Mesendoderm (in vitro differentiated cells): ENCODE results near the gene LRP8.

ENCODE experiments used
- DNase-seq: peaks from one replicate; pipeline ENCODE4 v3.0.0; 2013
- H2AK5ac ChIP-seq: 2 replicates; pipeline ENCODE4 v1.6.1; 2013; ENCODE audit warnings: low read length, inconsistent platforms
- H2BK120ac ChIP-seq: 2 replicates; pipeline ENCODE4 v1.6.1; 2013; ENCODE audit warnings: low read depth, mild to moderate bottlenecking, low read length, moderate library complexity, mixed read lengths
- H2BK15ac ChIP-seq: replicated peaks from 2 replicates; pipeline ENCODE4 v1.6.1; 2013; ENCODE audit warnings: low read depth, mild to moderate bottlenecking, moderate library complexity
- H2BK5ac ChIP-seq: 2 replicates; pipeline ENCODE4 v1.6.1; 2013; ENCODE audit warnings: low read length, inconsistent platforms
- H3K18ac ChIP-seq: 2 replicates; pipeline ENCODE4 v1.6.1; 2013; ENCODE audit warnings: mild to moderate bottlenecking, low read length, mixed read lengths
- H3K23ac ChIP-seq: one replicate; pipeline ENCODE4 v1.6.1; 2013; ENCODE audit warnings: low read length
- H3K27ac ChIP-seq: 2 replicates; pipeline ENCODE4 v1.5.1; 2013; ENCODE audit warnings: low read depth, mild to moderate bottlenecking, inconsistent platforms, low read length, moderate library complexity
- H3K27me3 ChIP-seq: 2 replicates; pipeline ENCODE4 v1.6.1; 2013; ENCODE audit warnings: low read length, control low read depth, mild to moderate bottlenecking, inconsistent platforms; ENCODE audit not compliant: insufficient read depth, poor library complexity
- H3K36me3 ChIP-seq: 2 replicates; pipeline ENCODE4 v1.6.1; 2013; ENCODE audit warnings: low read length, inconsistent platforms; ENCODE audit not compliant: control insufficient read depth, insufficient read depth
- H3K4ac ChIP-seq: one replicate; pipeline ENCODE4 v1.6.1; 2013; ENCODE audit warnings: low read depth, mild to moderate bottlenecking, low read length, moderate library complexity
- H3K4me1 ChIP-seq: 2 replicates; pipeline ENCODE4 v1.6.1; 2013; ENCODE audit warnings: low read depth, low read length, inconsistent platforms; ENCODE audit not compliant: control insufficient read depth
- H3K4me2 ChIP-seq: 2 replicates; pipeline ENCODE4 v1.6.1; 2013; ENCODE audit warnings: low read length
- H3K4me3 ChIP-seq: 2 replicates; pipeline ENCODE4 v1.5.1; 2013; ENCODE audit warnings: mild to moderate bottlenecking, low read length
- H3K56ac ChIP-seq: one replicate; pipeline ENCODE4 v1.6.1; 2013; ENCODE audit warnings: low read length
- H3K79me1 ChIP-seq: 2 replicates; pipeline ENCODE4 v1.6.1; 2013; ENCODE audit warnings: low read length, inconsistent platforms
- H3K79me2 ChIP-seq: 2 replicates; pipeline ENCODE4 v1.6.1; 2013; ENCODE audit warnings: mild to moderate bottlenecking, low read length; ENCODE audit not compliant: control insufficient read depth, insufficient read depth
- H3K9ac ChIP-seq: 2 replicates; pipeline ENCODE4 v1.6.1; 2013; ENCODE audit warnings: low read length, inconsistent platforms
- H4K5ac ChIP-seq: one replicate; pipeline ENCODE4 v1.6.1; 2013; ENCODE audit warnings: low read length
- H4K8ac ChIP-seq: one replicate; pipeline ENCODE4 v1.6.1; 2013; ENCODE audit warnings: low read depth, mild to moderate bottlenecking, control low read depth, low read length, moderate library complexity
- WGBS: extraction: QIAGEN DNeasy Blood & Tissue Kit; methylation state at CpG from one replicate; pipeline ENCODE4 v1.1.7; 2013; ENCODE audit warnings: low lambda C conversion rate, missing lambda C conversion rate; ENCODE audit not compliant: insufficient coverage; ENCODE audit errors: extremely low coverage; 5-methylcytosine and 5-hydroxymethylcytosine counted together

Gene LRP8

DNA sequence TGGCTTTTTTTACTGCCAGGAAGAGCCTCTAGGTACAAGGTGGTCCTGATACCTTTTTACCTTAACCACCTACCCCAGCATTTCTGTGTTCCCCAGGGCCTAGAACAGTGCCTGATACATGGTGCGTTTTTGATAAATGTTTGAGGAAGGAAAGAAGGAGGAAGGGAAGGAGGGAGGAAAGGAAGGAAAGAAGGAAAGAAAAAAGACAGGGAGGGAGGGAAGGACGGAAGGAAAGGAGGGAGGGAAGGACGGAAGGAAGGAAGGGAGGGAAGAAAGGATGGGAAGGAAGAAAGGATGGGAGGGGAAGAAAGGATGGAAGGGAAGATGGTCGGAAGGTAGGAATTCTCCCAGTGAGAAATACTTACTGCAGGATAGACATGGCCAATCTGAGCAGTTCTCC lies 77.5 kb downstream of the LRP8 start:
- no peak overlapping the region for H3K4me2 ChIP-seq
- no peak overlapping the region for H2AK5ac ChIP-seq
- H3K27me3 ChIP-seq = no peaks in the 10 kb centered on the region
- H2BK120ac ChIP-seq = no peak overlapping the region
- WGBS = 100% methylated on average over 3 of the region's 4 CpGs
- H3K4ac ChIP-seq = no peak overlapping the region
- H3K56ac ChIP-seq = no peak overlapping the region
- no peaks in the 10 kb centered on the region for H3K79me1 ChIP-seq
- no peak for DNase-seq
- H4K5ac ChIP-seq = no peak overlapping the region
- H3K36me3 ChIP-seq = peaks cover 38% of the 10 kb centered on the region
- H4K8ac ChIP-seq = no peak overlapping the region
- no peak overlapping the region for H3K23ac ChIP-seq
- H3K18ac ChIP-seq = no peak overlapping the region
- H2BK5ac ChIP-seq = no peak overlapping the region
- no peak overlapping the region for H3K27ac ChIP-seq
- H2BK15ac ChIP-seq = no peak overlapping the region
- no peak overlapping the region for H3K9ac ChIP-seq
- H3K4me1 ChIP-seq = no peaks in the 10 kb centered on the region
- H3K4me3 ChIP-seq = no peak overlapping the region
- H3K79me2 ChIP-seq = no peaks in the 10 kb centered on the region

- Histone ChIP-seq H3K27ac (no peak overlapping the region), H4K8ac (no peak overlapping the region), H3K4me1 (no peaks in the 10 kb centered on the region), H3K23ac (no peak overlapping the region), H3K79me1 (no peaks in the 10 kb centered on the region), H2BK120ac (no peak overlapping the region), H3K4me3 (no peak overlapping the region), H3K4me2 (no peak overlapping the region), H3K4ac (no peak overlapping the region), H3K36me3 (peaks cover 36% of the 10 kb centered on the region), H2AK5ac (no peak overlapping the region), H3K56ac (no peak overlapping the region), H3K79me2 (no peaks in the 10 kb centered on the region), H3K9ac (no peak overlapping the region), H2BK5ac (no peak overlapping the region), H3K18ac (no peak overlapping the region), H3K27me3 (no peaks in the 10 kb centered on the region), H4K5ac (no peak overlapping the region), H2BK15ac (no peak overlapping the region)
- DNase-seq = no peak
- no CpG with 5 or more reads among the region's 3 CpGs for WGBS
These were observed 78.2 kb downstream of the LRP8 start for GRCh38 chr1:53249706-53250105.

DNA sequence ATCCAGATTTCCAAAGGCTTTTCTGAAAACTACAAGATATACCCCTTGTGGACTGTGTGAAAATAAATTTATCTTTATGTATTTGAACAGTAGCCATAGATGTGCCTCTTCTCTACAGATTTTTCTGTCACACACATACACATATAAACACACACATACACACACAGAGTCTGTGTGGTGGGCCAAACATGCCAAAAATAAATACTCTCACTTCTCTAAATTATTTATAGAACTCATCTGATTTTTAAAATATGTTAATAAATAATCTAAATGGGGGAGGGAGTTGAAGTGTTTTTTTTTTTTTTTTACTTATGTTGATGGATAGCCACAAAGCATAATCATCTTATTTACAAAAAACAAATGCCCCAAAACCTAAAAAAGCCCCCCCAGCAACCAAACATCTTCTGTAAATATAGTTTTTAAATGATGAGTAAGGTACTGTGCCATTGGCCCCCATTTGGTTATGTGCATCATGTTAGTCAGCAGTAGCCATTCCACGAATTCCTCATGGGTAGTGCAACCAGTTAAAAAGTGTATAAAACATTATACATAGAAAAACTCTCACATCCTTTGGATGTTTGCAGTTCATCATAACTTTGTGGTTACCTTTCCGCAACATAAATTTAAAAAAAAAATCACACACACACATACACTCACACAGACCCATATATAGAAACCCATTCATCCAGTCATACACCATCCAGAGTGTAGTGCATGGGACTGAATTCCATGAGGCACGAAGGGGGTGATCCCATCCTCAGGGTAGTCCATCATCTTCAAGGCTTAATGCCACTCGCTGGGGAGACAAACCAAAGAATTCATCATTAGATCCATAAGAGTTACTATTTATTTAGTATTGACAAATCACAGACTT lies 81.4 kb downstream of the LRP8 start:
- H3K4me2 ChIP-seq = no peak overlapping the region
- H3K36me3 ChIP-seq = peaks cover 31% of the 10 kb centered on the region
- WGBS = 100% methylated on average over 1 of the region's 4 CpGs
- H2BK15ac ChIP-seq = no peak overlapping the region
- no peaks in the 10 kb centered on the region for H3K4me1 ChIP-seq
- H2AK5ac ChIP-seq = no peak overlapping the region
- H3K79me1 ChIP-seq = no peaks in the 10 kb centered on the region
- no peaks in the 10 kb centered on the region for H3K79me2 ChIP-seq
- no peak overlapping the region for H4K5ac ChIP-seq
- no peak overlapping the region for H3K23ac ChIP-seq
- no peak overlapping the region for H3K56ac ChIP-seq
- no peak overlapping the region for H3K18ac ChIP-seq
- no peak overlapping the region for H2BK5ac ChIP-seq
- H3K27ac ChIP-seq = no peak overlapping the region
- no peak overlapping the region for H4K8ac ChIP-seq
- no peak overlapping the region for H3K4me3 ChIP-seq
- H3K27me3 ChIP-seq = no peaks in the 10 kb centered on the region
- no peak overlapping the region for H3K4ac ChIP-seq
- H3K9ac ChIP-seq = no peak overlapping the region
- no peak for DNase-seq
- no peak overlapping the region for H2BK120ac ChIP-seq

GRCh38 chr1:53244141-53244540 lies 83.7 kb downstream of the LRP8 start:
- H3K79me1 ChIP-seq = no peaks in the 10 kb centered on the region
- H3K27me3 ChIP-seq = no peaks in the 10 kb centered on the region
- H3K4me1 ChIP-seq = no peaks in the 10 kb centered on the region
- no peak overlapping the region for H2BK15ac ChIP-seq
- H4K8ac ChIP-seq = no peak overlapping the region
- no peaks in the 10 kb centered on the region for H3K79me2 ChIP-seq
- DNase-seq = no peak
- H3K4me2 ChIP-seq = no peak overlapping the region
- H3K27ac ChIP-seq = no peak overlapping the region
- H3K36me3 ChIP-seq = peaks cover 10% of the 10 kb centered on the region
- no peak overlapping the region for H3K4me3 ChIP-seq
- no peak overlapping the region for H3K56ac ChIP-seq
- no peak overlapping the region for H4K5ac ChIP-seq
- WGBS = no CpG with 5 or more reads among the region's 4 CpGs
- H3K23ac ChIP-seq = no peak overlapping the region
- H2BK5ac ChIP-seq = no peak overlapping the region
- H3K9ac ChIP-seq = no peak overlapping the region
- H2AK5ac ChIP-seq = no peak overlapping the region
- H3K4ac ChIP-seq = no peak overlapping the region
- no peak overlapping the region for H2BK120ac ChIP-seq
- H3K18ac ChIP-seq = no peak overlapping the region

DNA sequence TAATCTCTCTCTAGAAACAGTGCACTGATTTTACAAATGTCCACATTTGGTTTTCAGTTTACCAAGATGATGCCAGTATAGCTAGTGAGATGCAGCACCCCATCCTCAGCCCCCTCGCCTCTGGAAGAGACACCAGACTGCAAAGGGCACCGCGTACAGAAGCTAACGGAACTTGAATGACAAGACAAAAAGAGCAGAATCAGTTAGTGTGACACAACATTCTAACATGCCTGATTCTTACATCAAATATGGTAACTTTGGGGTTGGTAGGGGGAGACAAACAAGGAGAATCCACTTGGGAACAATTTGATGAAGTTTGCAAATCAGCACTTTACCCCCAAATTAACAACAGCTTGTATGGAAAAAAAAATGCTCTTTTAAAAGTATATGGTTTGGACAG lies 85.5 kb downstream of the LRP8 start:
- H3K9ac ChIP-seq = no peak overlapping the region
- WGBS = no CpG with 5 or more reads among the region's 4 CpGs
- DNase-seq = no peak
- H3K18ac ChIP-seq = no peak overlapping the region
- H3K4me3 ChIP-seq = no peak overlapping the region
- H2AK5ac ChIP-seq = no peak overlapping the region
- H2BK5ac ChIP-seq = no peak overlapping the region
- no peaks in the 10 kb centered on the region for H3K4me1 ChIP-seq
- no peak overlapping the region for H3K27ac ChIP-seq
- H3K4me2 ChIP-seq = no peak overlapping the region
- no peak overlapping the region for H3K56ac ChIP-seq
- H3K79me1 ChIP-seq = peaks cover 5% of the 10 kb centered on the region
- H3K4ac ChIP-seq = no peak overlapping the region
- H4K5ac ChIP-seq = no peak overlapping the region
- H3K27me3 ChIP-seq = no peaks in the 10 kb centered on the region
- no peak overlapping the region for H2BK15ac ChIP-seq
- H3K79me2 ChIP-seq = peaks cover 8% of the 10 kb centered on the region
- no peak overlapping the region for H2BK120ac ChIP-seq
- H3K23ac ChIP-seq = no peak overlapping the region
- peaks cover 7% of the 10 kb centered on the region for H3K36me3 ChIP-seq
- H4K8ac ChIP-seq = no peak overlapping the region

DNA sequence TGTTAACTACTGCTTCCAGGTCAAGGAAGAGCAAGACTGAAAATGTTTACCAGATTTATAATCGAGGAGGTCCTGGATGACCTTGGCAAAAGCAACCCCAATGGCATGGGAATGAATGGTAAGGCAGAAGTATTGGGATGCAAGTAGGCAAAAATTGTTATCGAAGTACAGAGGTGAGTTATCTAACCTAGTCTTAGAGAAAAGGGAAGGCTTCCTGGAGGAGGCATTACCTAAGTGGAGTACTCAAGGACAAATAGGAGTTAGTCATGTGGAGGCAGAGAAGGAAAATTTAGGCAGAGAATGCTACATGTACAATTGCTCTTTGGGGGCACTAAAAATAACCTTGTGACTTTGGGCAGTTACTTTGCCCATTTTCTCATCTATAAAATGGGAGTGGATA lies 86.0 kb downstream of the LRP8 start:
- H3K4me3 ChIP-seq = no peak overlapping the region

More for the DNA sequence above, 86.0 kb downstream of the LRP8 start:
- no peak overlapping the region for H3K23ac ChIP-seq
- H3K79me1 ChIP-seq = peaks cover 7% of the 10 kb centered on the region
- no peak overlapping the region for H2BK15ac ChIP-seq
- no peak overlapping the region for H2AK5ac ChIP-seq
- peaks cover 7% of the 10 kb centered on the region for H3K36me3 ChIP-seq
- no peak overlapping the region for H3K9ac ChIP-seq
- H3K4me2 ChIP-seq = no peak overlapping the region
- no peak overlapping the region for H2BK5ac ChIP-seq
- H3K27ac ChIP-seq = no peak overlapping the region
- DNase-seq = no peak
- H3K79me2 ChIP-seq = peaks cover 10% of the 10 kb centered on the region
- no peak overlapping the region for H4K5ac ChIP-seq
- H4K8ac ChIP-seq = no peak overlapping the region
- no peaks in the 10 kb centered on the region for H3K27me3 ChIP-seq
- no CpG with 5 or more reads among the region's 2 CpGs for WGBS
- H3K4me1 ChIP-seq = no peaks in the 10 kb centered on the region
- no peak overlapping the region for H2BK120ac ChIP-seq
- H3K56ac ChIP-seq = no peak overlapping the region
- no peak overlapping the region for H3K4ac ChIP-seq
- no peak overlapping the region for H3K18ac ChIP-seq
